Measurements from ENCODE around the gene EZH2. TPM values are rescaled to one million over a fixed set of nuclear protein-coding genes. Genes with fewer than 3 reads are reported as not detected.

Gene EZH2
- total and polyA plus RNA-seq, 4 donors, result 3.6 to 14.8 (median 4.4) TPM

DNA sequence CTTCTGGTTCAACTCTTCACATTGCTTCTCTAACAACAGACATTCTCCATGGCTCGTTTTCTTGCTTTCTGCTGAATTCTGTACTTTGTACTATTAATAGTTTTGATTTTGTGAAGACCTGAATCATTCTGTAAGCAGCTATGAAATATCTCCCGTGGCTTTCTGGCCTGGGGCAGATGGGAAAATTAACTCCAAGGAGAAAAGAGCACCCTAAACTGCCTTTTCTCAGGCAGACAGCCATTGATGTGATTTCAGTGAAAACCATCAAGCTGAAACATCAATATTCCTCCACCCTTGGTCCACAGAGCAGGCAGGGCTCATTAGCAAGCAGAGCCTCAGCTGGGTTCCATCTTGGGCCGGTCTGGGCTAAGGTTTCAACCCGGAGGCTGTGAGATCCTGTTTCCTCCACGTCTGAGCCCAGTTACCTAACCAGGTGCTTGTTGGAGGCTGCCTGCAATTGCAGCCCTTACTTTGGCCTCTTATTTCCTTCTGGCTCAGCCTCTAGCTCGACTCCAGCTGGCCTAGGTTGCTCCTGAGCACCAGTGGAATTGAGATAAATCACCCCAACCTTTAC, 21.1 kb upstream of the EZH2 start:
- Histone ChIP-seq H3K36me3 (ENCODE audit: control insufficient read depth in 4 of 4, insufficient read depth in 4 of 4, low read length in 4 of 4) (no peaks in the 10 kb centered on the region), H3K27ac (ENCODE audit: low read depth in 1 of 2, low read length in 1 of 2) (no peak overlapping the region), H3K4me1 (ENCODE audit: control insufficient read depth in 5 of 5, insufficient read depth in 5 of 5, low read length in 5 of 5) (no peaks in the 10 kb centered on the region), H3K9me3 (ENCODE audit: control insufficient read depth in 4 of 4, insufficient read depth in 3 of 4, low read length in 3 of 4) (no peaks in the 10 kb centered on the region), H3K9ac (ENCODE audit: insufficient read depth in 1 of 2, low read length in 2 of 2) (no peak overlapping the region), H3K27me3 (ENCODE audit: control insufficient read depth in 3 of 3, insufficient read depth in 3 of 3, low read length in 2 of 3) (peaks cover 0 to 17% (median 10%) of the 10 kb centered on the region in 3 donors), H3K4me3 (no peak overlapping the region)
- 48 to 58% methylated on average over 6 of the region's 6 CpGs for WGBS, 2 donors
- no peak for DNase-seq
- ATAC-seq (ENCODE audit: insufficient read depth, low FRiP score), result no peak
- TF ChIP-seq, protein P1, sequence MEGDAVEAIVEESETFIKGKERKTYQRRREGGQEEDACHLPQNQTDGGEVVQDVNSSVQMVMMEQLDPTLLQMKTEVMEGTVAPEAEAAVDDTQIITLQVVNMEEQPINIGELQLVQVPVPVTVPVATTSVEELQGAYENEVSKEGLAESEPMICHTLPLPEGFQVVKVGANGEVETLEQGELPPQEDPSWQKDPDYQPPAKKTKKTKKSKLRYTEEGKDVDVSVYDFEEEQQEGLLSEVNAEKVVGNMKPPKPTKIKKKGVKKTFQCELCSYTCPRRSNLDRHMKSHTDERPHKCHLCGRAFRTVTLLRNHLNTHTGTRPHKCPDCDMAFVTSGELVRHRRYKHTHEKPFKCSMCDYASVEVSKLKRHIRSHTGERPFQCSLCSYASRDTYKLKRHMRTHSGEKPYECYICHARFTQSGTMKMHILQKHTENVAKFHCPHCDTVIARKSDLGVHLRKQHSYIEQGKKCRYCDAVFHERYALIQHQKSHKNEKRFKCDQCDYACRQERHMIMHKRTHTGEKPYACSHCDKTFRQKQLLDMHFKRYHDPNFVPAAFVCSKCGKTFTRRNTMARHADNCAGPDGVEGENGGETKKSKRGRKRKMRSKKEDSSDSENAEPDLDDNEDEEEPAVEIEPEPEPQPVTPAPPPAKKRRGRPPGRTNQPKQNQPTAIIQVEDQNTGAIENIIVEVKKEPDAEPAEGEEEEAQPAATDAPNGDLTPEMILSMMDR (IDR thresholded peaks at IDR 0.05; ENCODE audit: control extremely low read depth, extremely low read depth), result no peak

DNA sequence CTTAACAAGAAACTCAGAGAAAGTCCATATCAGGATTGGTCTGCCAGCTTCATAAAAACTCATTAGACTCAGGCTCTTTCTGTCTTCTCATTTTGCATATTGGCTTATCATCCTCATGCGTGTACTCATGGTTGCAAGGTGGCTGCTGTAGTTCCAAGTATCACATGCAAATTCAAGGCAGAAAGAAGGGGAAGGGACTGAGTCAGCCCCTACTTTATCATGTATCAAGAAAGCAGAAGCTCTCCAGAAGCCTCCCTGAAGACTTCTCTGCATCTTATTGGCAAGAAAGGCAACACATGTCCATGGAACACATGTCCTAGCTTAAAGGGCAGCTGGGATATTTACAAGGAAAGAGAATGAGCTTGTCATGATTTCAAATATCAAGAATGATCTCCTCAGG, 19.4 kb upstream of the EZH2 start:
- 88 to 96% methylated on average over 1 of the region's 1 CpG for WGBS, 2 donors
- Histone ChIP-seq H3K27me3 (ENCODE audit: control insufficient read depth in 3 of 3, insufficient read depth in 3 of 3, low read length in 2 of 3) (peaks cover 0 to 6% (median 0%) of the 10 kb centered on the region in 3 donors), H3K9me3 (ENCODE audit: control insufficient read depth in 4 of 4, insufficient read depth in 3 of 4, low read length in 3 of 4) (no peaks in the 10 kb centered on the region), H3K4me3 (no peak overlapping the region), H3K27ac (ENCODE audit: low read depth in 1 of 2, low read length in 1 of 2) (no peak overlapping the region), H3K9ac (ENCODE audit: insufficient read depth in 1 of 2, low read length in 2 of 2) (no peak overlapping the region), H3K36me3 (ENCODE audit: control insufficient read depth in 4 of 4, insufficient read depth in 4 of 4, low read length in 4 of 4) (no peaks in the 10 kb centered on the region), H3K4me1 (ENCODE audit: control insufficient read depth in 5 of 5, insufficient read depth in 5 of 5, low read length in 5 of 5) (no peaks in the 10 kb centered on the region)
- no peak for ATAC-seq (ENCODE audit: insufficient read depth, low FRiP score)
- no peak for DNase-seq
- TF ChIP-seq, protein P1 (IDR thresholded peaks at IDR 0.05; ENCODE audit: control extremely low read depth, extremely low read depth), result no peak

DNA sequence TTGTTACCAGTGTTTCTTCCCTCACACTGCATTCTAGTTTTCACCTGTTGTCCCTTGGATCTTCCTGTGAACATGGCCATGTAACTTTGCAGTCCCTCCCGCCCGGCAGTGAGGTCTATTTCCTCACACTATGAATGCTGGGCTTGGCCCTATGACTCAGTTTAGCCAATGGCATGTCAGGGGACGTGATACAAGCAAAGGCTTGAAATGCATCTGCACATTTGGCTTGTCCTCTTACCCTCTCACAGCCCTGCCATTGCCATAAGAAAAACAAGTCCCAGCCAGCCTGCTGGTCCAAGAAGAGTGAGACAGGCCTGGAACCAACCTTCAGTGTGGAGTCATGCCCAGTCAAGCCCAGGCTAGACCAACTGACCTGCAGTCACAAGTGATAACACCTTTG, 17.1 kb upstream of the EZH2 start:
- no peak overlapping the region for H3K27ac ChIP-seq (ENCODE audit: low read depth in 1 of 2, low read length in 1 of 2)
- TF ChIP-seq, protein P1 (IDR thresholded peaks at IDR 0.05; ENCODE audit: control extremely low read depth, extremely low read depth), result no peak
- WGBS, 2 donors, result 85 to 87% methylated on average over 3 of the region's 3 CpGs
- ATAC-seq (ENCODE audit: insufficient read depth, low FRiP score) (no peak), DNase-seq (no peak)
- no peaks in the 10 kb centered on the region for H3K9me3 ChIP-seq (ENCODE audit: control insufficient read depth in 4 of 4, insufficient read depth in 3 of 4, low read length in 3 of 4)
- H3K9ac ChIP-seq (ENCODE audit: insufficient read depth in 1 of 2, low read length in 2 of 2), result no peak overlapping the region
- H3K27me3 ChIP-seq (ENCODE audit: control insufficient read depth in 3 of 3, insufficient read depth in 3 of 3, low read length in 2 of 3), result no peaks in the 10 kb centered on the region
- H3K36me3 ChIP-seq (ENCODE audit: control insufficient read depth in 4 of 4, insufficient read depth in 4 of 4, low read length in 4 of 4), result no peaks in the 10 kb centered on the region
- H3K4me1 ChIP-seq (ENCODE audit: control insufficient read depth in 5 of 5, insufficient read depth in 5 of 5, low read length in 5 of 5), result no peaks in the 10 kb centered on the region
- H3K4me3 ChIP-seq, result no peak overlapping the region

Data from lung (tissue), 12 donors.